DOHH2 (cell line): ENCODE data around the gene TEX2.

Experiments
- EZH2phosphoT487 ChIP-seq: fragments of 200-600 bp; sonication (generic); IDR thresholded peaks from 2 replicates; pipeline ENCODE4 v1.6.1; 2017; ENCODE audit warnings: borderline replicate concordance, mild to moderate bottlenecking, antibody characterized with exemption, low read length, moderate library complexity, mixed read lengths
- TF ChIP-seq, protein P1 (sequence below): fragments of 200-600 bp; sonication (generic); IDR thresholded peaks from one replicate; pipeline ENCODE4 v1.5.1; 2014; ENCODE audit warnings: antibody characterized with exemption, mild to moderate bottlenecking, low read depth, low read length; ENCODE audit not compliant: poor library complexity, severe bottlenecking

DNA sequence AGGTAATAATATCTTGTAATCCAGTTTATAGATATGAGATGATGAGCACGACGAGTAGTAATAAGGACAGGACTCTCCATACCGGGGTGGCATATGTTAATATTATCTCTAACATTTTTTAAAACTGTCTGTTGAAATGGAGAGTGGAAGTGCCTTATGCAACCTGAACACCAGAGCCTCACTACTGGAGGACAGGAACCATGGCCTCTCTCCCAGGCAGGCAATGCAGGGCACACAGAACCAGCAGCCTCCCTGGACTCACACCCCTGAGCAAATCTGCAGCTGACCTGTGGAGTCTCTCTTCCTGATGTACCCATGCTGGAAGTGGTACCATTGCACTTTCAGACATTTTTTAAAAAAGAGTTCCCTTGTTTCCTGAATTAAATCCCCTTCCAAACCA is 78.0 kb downstream of the TEX2 start:
- TF ChIP-seq, protein P1, sequence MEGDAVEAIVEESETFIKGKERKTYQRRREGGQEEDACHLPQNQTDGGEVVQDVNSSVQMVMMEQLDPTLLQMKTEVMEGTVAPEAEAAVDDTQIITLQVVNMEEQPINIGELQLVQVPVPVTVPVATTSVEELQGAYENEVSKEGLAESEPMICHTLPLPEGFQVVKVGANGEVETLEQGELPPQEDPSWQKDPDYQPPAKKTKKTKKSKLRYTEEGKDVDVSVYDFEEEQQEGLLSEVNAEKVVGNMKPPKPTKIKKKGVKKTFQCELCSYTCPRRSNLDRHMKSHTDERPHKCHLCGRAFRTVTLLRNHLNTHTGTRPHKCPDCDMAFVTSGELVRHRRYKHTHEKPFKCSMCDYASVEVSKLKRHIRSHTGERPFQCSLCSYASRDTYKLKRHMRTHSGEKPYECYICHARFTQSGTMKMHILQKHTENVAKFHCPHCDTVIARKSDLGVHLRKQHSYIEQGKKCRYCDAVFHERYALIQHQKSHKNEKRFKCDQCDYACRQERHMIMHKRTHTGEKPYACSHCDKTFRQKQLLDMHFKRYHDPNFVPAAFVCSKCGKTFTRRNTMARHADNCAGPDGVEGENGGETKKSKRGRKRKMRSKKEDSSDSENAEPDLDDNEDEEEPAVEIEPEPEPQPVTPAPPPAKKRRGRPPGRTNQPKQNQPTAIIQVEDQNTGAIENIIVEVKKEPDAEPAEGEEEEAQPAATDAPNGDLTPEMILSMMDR, result no peak
- no peak for TF ChIP-seq EZH2phosphoT487
